IPS-15b (cell line): ENCODE results near the gene CCNY.

Source experiments
- H3K27me3 ChIP-seq: one replicate; pipeline ENCODE4 v1.6.1; 2013; ENCODE audit warnings: low read length; ENCODE audit not compliant: control insufficient read depth, insufficient read depth
- H3K36me3 ChIP-seq: one replicate; pipeline ENCODE4 v1.6.1; 2013; ENCODE audit warnings: low read length; ENCODE audit not compliant: control insufficient read depth, insufficient read depth
- H3K4me1 ChIP-seq: one replicate; pipeline ENCODE4 v1.6.1; 2013; ENCODE audit warnings: mild to moderate bottlenecking, low read length; ENCODE audit not compliant: control insufficient read depth, insufficient read depth
- H3K4me3 ChIP-seq: one replicate; pipeline ENCODE4 v1.5.1; 2013; ENCODE audit warnings: low read depth, low read length
- H3K9ac ChIP-seq: one replicate; pipeline ENCODE4 v1.6.1; 2013; ENCODE audit warnings: low read depth, mild to moderate bottlenecking, low read length
- H3K9me3 ChIP-seq: one replicate; pipeline ENCODE4 v1.6.1; 2013; ENCODE audit warnings: mild to moderate bottlenecking, low read length; ENCODE audit not compliant: control insufficient read depth, insufficient read depth

CCNY gene

GRCh38 chr10:35467186-35467585 lies 130.9 kb downstream of the CCNY start:
- Histone ChIP-seq H3K9me3 (no peaks in the 10 kb centered on the region), H3K4me3 (no peak overlapping the region), H3K9ac (no peak overlapping the region), H3K4me1 (peaks cover 43% of the 10 kb centered on the region), H3K36me3 (no peaks in the 10 kb centered on the region), H3K27me3 (no peaks in the 10 kb centered on the region)

- H3K27me3 ChIP-seq: no peaks in the 10 kb centered on the region
- H3K4me1 ChIP-seq: peaks cover 15% of the 10 kb centered on the region
- H3K9me3 ChIP-seq: no peaks in the 10 kb centered on the region
- H3K9ac ChIP-seq: no peak overlapping the region
- no peak overlapping the region for H3K4me3 ChIP-seq
- H3K36me3 ChIP-seq: no peaks in the 10 kb centered on the region
Observed at GRCh38 chr10:35470248-35470924, 134.1 kb downstream of the CCNY start.

DNA sequence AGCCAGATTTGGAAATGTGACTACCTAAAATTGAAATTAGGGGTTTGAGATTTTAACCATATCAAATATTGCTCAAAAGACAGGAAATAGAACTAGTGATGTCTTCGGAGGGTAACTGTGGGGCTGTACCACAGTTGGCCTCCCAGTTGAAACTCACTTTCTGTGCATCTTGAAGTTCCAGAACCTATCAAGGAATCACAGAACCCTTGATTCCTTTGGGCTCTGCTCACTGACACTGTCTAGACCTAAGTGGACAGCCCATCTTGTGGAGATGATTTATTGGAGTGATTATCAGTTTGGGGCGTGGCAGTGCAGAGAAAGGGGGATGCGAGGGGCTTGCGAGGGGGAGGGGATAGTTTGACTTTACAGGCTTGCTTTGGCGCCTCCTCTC lies 134.6 kb downstream of the CCNY start:
- no peak overlapping the region for H3K4me3 ChIP-seq
- H3K9ac ChIP-seq: no peak overlapping the region
- no peaks in the 10 kb centered on the region for H3K27me3 ChIP-seq
- no peaks in the 10 kb centered on the region for H3K9me3 ChIP-seq
- H3K36me3 ChIP-seq: no peaks in the 10 kb centered on the region
- H3K4me1 ChIP-seq: peaks cover 11% of the 10 kb centered on the region

DNA sequence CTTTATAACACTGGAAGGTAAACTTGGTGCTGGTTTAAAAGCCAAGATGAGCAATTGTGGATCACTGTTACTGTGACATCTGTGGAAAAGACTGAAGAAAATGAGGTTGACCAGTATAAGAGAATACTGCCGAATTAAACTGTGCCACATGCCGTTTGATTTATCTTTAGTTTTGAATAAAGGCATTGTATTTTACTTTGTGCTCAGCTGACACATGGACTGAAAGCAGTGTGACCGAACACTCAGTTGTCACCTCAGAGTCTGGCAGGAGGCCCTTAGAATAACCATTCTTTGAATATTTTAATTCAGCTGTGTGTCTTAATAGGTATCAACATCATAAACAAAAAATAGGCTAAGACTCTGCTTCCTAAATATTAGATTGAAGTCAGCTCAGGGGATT lies 135.1 kb downstream of the CCNY start:
- H3K4me3 ChIP-seq: no peak overlapping the region
- no peak overlapping the region for H3K9ac ChIP-seq
- H3K36me3 ChIP-seq: no peaks in the 10 kb centered on the region
- H3K9me3 ChIP-seq: no peaks in the 10 kb centered on the region
- H3K27me3 ChIP-seq: no peaks in the 10 kb centered on the region
- H3K4me1 ChIP-seq: peaks cover 11% of the 10 kb centered on the region

DNA sequence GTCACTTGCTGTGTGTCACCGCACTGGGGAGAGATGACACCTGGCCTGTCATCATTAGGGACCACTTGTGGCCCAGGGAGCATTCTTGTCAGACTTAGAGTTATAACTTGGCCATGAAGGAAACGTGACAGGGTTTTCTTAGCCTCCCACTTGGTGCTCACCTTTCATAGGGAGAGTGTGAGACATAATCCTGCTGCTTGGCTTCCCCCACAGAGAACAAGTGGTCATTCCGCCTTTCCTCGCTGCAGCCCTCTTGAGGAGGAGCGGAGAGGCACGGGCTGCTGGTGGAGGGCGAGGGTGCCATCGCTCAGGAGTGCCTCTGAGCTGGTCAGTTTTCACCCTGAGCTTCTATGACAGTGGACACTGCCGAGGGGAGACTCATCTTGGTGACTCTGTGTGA lies 143.8 kb downstream of the CCNY start:
- H3K9ac ChIP-seq: no peak overlapping the region
- H3K36me3 ChIP-seq: no peaks in the 10 kb centered on the region
- no peaks in the 10 kb centered on the region for H3K27me3 ChIP-seq
- H3K9me3 ChIP-seq: no peaks in the 10 kb centered on the region
- no peaks in the 10 kb centered on the region for H3K4me1 ChIP-seq
- no peak overlapping the region for H3K4me3 ChIP-seq

GRCh38 chr10:35481413-35481812 lies 145.1 kb downstream of the CCNY start:
- Histone ChIP-seq H3K4me3 (no peak overlapping the region), H3K9ac (no peak overlapping the region)

DNA sequence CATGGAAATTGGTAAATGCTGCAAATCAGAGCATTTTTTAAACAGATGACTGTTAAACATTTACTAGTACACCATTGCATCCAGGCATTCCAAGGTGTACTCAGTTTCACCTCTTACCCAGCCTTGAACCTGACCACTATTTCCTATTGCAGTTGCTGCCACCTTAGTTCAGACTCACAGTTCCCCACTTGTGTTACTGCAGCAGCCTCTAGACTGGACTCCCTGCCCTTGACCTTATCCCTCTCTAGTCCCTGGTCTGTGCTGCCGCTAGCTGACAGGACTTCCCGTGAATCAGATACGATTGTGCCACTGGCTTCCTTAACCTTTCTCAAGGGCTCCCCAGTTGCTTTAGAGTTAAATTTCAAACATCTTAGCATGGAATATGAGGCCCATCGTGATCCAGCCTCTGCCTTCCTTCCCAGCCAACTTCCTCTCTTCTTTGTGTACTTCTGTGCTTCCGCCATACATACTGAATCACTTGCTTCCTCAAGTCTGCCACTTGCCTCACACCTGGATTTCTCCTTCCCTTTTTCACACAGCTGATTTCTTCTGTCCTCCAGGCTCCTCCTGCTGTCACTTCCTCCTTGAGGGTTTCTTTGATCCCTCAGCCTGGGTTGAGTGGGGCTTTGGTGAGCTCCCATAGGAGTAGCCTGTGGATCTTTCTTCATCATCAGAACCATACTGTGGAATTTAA lies 150.1 kb downstream of the CCNY start:
- Histone ChIP-seq H3K9me3 (no peaks in the 10 kb centered on the region), H3K36me3 (no peaks in the 10 kb centered on the region), H3K9ac (no peak overlapping the region), H3K27me3 (no peaks in the 10 kb centered on the region), H3K4me1 (no peaks in the 10 kb centered on the region), H3K4me3 (no peak overlapping the region)

More at GRCh38 chr10:35481413-35481812, 145.1 kb downstream of the CCNY start:
- H3K9me3 ChIP-seq: no peaks in the 10 kb centered on the region
- no peaks in the 10 kb centered on the region for H3K36me3 ChIP-seq
- H3K27me3 ChIP-seq: no peaks in the 10 kb centered on the region
- H3K4me1 ChIP-seq: no peaks in the 10 kb centered on the region

- peaks cover 1% of the 10 kb centered on the region for H3K4me1 ChIP-seq
- H3K27me3 ChIP-seq: no peaks in the 10 kb centered on the region
- no peak overlapping the region for H3K4me3 ChIP-seq
- no peaks in the 10 kb centered on the region for H3K9me3 ChIP-seq
- no peaks in the 10 kb centered on the region for H3K36me3 ChIP-seq
- no peak overlapping the region for H3K9ac ChIP-seq
Observed at GRCh38 chr10:35487336-35488034, 151.2 kb downstream of the CCNY start.

GRCh38 chr10:35488228-35488627 lies 151.9 kb downstream of the CCNY start:
- Histone ChIP-seq H3K4me3 (no peak overlapping the region), H3K4me1 (peaks cover 8% of the 10 kb centered on the region), H3K9me3 (no peaks in the 10 kb centered on the region), H3K9ac (no peak overlapping the region), H3K27me3 (no peaks in the 10 kb centered on the region), H3K36me3 (no peaks in the 10 kb centered on the region)

DNA sequence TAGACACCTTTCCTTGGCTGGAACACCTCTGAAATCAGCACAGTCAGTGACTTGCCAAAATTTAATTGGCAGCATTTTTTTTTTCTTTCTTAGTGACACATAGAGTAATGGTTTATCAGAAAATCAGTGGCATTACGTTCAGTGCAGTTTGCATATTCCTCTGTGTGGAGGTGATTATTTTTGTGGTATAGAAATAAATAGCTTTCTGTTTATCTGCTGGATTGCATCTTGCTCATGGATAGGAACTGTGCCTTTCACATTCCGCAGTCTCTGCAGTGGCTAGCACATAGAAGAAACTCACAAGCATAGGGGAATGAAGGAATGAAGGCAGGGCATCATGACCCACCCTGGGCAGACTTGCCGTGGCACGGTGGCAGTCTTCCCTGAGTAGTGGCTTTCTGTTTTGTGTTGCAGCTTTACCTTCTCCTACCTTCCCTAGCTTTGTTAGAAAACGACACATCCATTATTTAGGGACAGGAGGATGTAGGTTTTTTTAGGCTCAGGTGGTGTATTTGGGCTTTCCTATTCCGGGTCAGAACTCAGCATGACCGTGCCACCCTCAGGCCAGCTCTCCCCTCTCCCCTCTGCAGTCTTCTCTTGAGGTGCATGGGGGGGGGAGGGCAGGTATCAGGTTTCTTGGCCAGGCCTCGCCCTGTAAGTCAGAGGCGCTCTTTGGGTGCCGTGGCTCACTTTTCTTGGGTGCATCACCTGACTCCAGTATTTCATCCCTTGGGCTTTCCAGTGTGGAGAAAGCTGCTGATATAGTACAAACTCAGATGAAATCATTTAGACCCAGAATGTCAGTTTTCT lies 156.3 kb downstream of the CCNY start:
- Histone ChIP-seq H3K27me3 (no peaks in the 10 kb centered on the region), H3K9ac (no peak overlapping the region), H3K9me3 (no peaks in the 10 kb centered on the region), H3K4me1 (peaks cover 11% of the 10 kb centered on the region), H3K36me3 (no peaks in the 10 kb centered on the region), H3K4me3 (no peak overlapping the region)

- Histone ChIP-seq H3K27me3 (no peaks in the 10 kb centered on the region), H3K36me3 (no peaks in the 10 kb centered on the region), H3K4me1 (peaks cover 11% of the 10 kb centered on the region), H3K9me3 (no peaks in the 10 kb centered on the region), H3K4me3 (no peak overlapping the region), H3K9ac (no peak overlapping the region)
Observed at GRCh38 chr10:35493196-35494118, 157.1 kb downstream of the CCNY start.
